ENCODE data around the gene PSIP1.

DNA sequence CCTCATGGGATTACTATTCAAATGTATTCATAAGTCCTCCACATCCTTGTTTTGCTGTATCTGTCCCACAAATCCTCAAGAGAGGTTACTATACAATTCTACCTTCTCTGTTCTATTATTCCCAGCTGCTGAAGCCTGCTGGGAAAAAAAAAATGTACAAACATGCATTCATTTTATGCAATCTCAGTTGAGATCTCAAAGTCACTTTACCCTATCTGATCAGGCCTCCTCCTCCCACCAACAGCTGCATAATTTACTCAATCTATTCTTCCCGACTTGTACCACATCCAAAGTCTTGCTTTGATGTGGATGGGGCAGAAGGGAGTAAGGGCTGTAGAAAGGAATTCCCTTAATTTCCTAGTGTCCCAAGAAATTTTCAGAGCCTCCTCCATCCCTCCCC is 28.6 kb downstream of the PSIP1 start:
- TF ChIP-seq, protein P1, sequence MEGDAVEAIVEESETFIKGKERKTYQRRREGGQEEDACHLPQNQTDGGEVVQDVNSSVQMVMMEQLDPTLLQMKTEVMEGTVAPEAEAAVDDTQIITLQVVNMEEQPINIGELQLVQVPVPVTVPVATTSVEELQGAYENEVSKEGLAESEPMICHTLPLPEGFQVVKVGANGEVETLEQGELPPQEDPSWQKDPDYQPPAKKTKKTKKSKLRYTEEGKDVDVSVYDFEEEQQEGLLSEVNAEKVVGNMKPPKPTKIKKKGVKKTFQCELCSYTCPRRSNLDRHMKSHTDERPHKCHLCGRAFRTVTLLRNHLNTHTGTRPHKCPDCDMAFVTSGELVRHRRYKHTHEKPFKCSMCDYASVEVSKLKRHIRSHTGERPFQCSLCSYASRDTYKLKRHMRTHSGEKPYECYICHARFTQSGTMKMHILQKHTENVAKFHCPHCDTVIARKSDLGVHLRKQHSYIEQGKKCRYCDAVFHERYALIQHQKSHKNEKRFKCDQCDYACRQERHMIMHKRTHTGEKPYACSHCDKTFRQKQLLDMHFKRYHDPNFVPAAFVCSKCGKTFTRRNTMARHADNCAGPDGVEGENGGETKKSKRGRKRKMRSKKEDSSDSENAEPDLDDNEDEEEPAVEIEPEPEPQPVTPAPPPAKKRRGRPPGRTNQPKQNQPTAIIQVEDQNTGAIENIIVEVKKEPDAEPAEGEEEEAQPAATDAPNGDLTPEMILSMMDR (IDR thresholded peaks at IDR 0.05), result no peak
- no peak for TF ChIP-seq IRF2 (CRISPR knock-in tag; IDR thresholded peaks at IDR 0.05; ENCODE audit: borderline replicate concordance, low read depth)
- no peak for TF ChIP-seq MYBL2 (CRISPR knock-in tag; IDR thresholded peaks at IDR 0.05)
- TF ChIP-seq, protein P2, sequence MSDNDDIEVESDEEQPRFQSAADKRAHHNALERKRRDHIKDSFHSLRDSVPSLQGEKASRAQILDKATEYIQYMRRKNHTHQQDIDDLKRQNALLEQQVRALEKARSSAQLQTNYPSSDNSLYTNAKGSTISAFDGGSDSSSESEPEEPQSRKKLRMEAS (CRISPR knock-in tag; IDR thresholded peaks at IDR 0.05), result no peak
- TF ChIP-seq, protein P3, sequence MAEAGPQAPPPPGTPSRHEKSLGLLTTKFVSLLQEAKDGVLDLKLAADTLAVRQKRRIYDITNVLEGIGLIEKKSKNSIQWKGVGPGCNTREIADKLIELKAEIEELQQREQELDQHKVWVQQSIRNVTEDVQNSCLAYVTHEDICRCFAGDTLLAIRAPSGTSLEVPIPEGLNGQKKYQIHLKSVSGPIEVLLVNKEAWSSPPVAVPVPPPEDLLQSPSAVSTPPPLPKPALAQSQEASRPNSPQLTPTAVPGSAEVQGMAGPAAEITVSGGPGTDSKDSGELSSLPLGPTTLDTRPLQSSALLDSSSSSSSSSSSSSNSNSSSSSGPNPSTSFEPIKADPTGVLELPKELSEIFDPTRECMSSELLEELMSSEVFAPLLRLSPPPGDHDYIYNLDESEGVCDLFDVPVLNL (CRISPR knock-in tag; IDR thresholded peaks at IDR 0.05; ENCODE audit: borderline replicate concordance, low read depth), result no peak
- TF ChIP-seq, protein P4, sequence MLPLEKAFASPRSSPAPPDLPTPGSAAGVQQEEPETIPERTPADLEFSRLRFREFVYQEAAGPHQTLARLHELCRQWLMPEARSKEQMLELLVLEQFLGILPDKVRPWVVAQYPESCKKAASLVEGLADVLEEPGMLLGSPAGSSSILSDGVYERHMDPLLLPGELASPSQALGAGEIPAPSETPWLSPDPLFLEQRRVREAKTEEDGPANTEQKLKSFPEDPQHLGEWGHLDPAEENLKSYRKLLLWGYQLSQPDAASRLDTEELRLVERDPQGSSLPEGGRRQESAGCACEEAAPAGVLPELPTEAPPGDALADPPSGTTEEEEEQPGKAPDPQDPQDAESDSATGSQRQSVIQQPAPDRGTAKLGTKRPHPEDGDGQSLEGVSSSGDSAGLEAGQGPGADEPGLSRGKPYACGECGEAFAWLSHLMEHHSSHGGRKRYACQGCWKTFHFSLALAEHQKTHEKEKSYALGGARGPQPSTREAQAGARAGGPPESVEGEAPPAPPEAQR (CRISPR knock-in tag; IDR thresholded peaks at IDR 0.05), result no peak
- no peak for TF ChIP-seq ZNF416 (CRISPR knock-in tag; IDR thresholded peaks at IDR 0.05)
- no peak for TF ChIP-seq CREB1 (CRISPR knock-in tag; IDR thresholded peaks at IDR 0.05)
- TF ChIP-seq, protein P5, sequence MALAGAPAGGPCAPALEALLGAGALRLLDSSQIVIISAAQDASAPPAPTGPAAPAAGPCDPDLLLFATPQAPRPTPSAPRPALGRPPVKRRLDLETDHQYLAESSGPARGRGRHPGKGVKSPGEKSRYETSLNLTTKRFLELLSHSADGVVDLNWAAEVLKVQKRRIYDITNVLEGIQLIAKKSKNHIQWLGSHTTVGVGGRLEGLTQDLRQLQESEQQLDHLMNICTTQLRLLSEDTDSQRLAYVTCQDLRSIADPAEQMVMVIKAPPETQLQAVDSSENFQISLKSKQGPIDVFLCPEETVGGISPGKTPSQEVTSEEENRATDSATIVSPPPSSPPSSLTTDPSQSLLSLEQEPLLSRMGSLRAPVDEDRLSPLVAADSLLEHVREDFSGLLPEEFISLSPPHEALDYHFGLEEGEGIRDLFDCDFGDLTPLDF (CRISPR knock-in tag; IDR thresholded peaks at IDR 0.05), result no peak
- TF ChIP-seq, protein P6, sequence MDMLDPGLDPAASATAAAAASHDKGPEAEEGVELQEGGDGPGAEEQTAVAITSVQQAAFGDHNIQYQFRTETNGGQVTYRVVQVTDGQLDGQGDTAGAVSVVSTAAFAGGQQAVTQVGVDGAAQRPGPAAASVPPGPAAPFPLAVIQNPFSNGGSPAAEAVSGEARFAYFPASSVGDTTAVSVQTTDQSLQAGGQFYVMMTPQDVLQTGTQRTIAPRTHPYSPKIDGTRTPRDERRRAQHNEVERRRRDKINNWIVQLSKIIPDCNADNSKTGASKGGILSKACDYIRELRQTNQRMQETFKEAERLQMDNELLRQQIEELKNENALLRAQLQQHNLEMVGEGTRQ (CRISPR knock-in tag; IDR thresholded peaks at IDR 0.05), result no peak
- TF ChIP-seq, protein P7, sequence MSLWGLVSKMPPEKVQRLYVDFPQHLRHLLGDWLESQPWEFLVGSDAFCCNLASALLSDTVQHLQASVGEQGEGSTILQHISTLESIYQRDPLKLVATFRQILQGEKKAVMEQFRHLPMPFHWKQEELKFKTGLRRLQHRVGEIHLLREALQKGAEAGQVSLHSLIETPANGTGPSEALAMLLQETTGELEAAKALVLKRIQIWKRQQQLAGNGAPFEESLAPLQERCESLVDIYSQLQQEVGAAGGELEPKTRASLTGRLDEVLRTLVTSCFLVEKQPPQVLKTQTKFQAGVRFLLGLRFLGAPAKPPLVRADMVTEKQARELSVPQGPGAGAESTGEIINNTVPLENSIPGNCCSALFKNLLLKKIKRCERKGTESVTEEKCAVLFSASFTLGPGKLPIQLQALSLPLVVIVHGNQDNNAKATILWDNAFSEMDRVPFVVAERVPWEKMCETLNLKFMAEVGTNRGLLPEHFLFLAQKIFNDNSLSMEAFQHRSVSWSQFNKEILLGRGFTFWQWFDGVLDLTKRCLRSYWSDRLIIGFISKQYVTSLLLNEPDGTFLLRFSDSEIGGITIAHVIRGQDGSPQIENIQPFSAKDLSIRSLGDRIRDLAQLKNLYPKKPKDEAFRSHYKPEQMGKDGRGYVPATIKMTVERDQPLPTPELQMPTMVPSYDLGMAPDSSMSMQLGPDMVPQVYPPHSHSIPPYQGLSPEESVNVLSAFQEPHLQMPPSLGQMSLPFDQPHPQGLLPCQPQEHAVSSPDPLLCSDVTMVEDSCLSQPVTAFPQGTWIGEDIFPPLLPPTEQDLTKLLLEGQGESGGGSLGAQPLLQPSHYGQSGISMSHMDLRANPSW (CRISPR knock-in tag; conservative IDR thresholded peaks at IDR 0.05; ENCODE audit: low read depth), result no peak
- no peak for TF ChIP-seq ZBTB21 (CRISPR knock-in tag; IDR thresholded peaks at IDR 0.05; ENCODE audit: borderline replicate concordance)
- no peak for TF ChIP-seq SP1 (CRISPR knock-in tag; conservative IDR thresholded peaks at IDR 0.05)

All from WTC11 (cell line).